Measurements from ENCODE around the gene TRIP4.

TRIP4 gene

DNA sequence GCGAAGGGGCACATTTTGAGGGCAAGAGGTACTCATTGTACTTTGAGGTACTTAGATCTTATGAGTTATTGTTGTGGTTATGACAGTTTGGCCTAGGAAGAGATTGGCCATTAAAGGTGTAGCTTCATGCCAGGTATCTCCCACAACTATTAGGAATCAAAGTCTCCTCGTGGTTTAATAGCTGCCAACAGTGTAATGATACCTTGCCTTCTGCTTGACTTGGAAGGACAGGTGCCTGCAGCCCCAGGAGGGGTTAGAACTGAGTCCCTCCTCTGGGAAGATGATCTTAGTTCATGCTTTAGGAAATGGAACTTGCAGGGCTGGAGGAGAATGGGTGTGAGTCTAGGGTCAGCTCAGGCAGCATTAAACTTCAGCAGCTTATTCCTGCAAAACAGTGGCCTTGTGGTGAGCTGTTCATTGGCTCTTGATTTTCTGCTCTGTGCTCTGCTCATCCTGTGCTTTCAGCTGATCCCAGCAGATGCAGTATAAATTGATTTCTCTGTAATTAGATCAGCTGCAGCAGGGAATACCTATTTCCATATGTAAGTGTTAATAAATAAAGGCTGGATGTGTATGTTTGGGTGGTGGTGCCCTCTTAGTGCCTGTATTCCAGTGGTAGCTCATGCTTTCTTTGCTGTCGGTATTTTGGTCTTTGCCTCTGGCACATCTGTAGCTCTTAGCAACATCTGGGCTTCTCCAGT is 113.2 kb downstream of the TRIP4 start:
- DNase-seq: no peak

- no peak for DNase-seq
Measured at GRCh38 chr15:64501396-64501715, 113.7 kb downstream of the TRIP4 start.

- DNase-seq: no peak
Measured at GRCh38 chr15:64502151-64502550, 114.5 kb downstream of the TRIP4 start.

DNA sequence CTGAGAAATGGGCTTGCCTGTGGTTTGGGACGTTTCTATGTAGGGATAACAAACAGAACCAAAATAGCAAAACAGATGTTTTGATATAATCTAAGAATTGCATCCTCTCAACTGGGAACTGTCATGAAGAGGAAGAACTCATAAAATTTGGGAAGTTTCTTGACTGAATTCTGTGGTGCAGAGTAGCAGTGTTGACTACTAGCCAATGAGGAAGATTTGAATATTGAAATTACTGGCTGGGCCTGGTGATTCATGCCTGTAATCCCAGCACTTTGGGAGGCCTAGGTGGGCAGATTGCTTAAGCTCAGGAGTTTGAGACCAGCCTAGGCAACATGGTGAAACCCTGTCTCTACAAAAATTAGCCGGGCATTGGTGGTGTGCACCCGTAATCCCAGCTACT is 114.9 kb downstream of the TRIP4 start:
- no peak for DNase-seq

- DNase-seq: no peak
Measured at GRCh38 chr15:64503197-64503596, 115.6 kb downstream of the TRIP4 start.

DNA sequence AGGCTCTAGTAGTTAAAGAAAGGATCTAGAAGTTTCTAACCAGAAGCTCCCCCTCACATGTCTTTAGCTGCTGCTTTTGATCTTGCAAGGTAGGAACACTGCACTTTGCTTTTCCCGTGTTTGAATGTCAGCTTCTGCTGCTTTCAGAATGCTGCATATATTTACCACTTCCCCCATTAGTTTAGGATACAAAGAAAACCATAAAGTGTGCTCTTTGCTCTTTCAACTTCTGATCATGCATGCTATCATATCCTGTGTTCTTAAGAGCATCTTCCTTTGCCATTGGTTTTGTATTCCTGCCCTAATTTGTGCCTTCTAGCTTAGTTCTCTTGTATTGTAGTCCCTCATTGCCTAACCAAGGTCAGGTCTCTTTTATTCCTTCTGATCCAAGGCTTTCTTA is 116.0 kb downstream of the TRIP4 start:
- DNase-seq: no peak

All from stimulated activated CD4-positive, alpha-beta T cell treated with anti-CD3 and anti-CD28 coated beads, Interleukin-4, amount 100 ng/mL, for 24 hours (primary cell).